Peyer's patch (tissue), 4 donors: ENCODE data around the gene APBA1. TPM values are rescaled to one million over a fixed set of nuclear protein-coding genes. Genes with fewer than 3 reads are reported as not detected.

Source experiments
- DNase-seq, 3 donors: peaks; one replicate each; pipeline ENCODE4 v3.0.0-alpha.2; 2017 to 2019
- H3K27ac ChIP-seq, 4 donors: fragments of 200-600 bp; sonication (generic); one replicate each; pipeline ENCODE4 v1.5.1; 2016 to 2019
- H3K27me3 ChIP-seq, 2 donors: fragments of 200-600 bp; sonication (generic); one replicate each; pipeline ENCODE4 v1.5.1; 2019
- H3K36me3 ChIP-seq, 3 donors: fragments of 200-600 bp; sonication (generic); one replicate each; pipeline ENCODE4 v1.5.1; 2016 to 2019
- H3K4me1 ChIP-seq, 4 donors: fragments of 200-600 bp; sonication (generic); one replicate each; pipeline ENCODE4 v1.5.1; 2016 to 2019
- H3K4me3 ChIP-seq, 4 donors: fragments of 200-600 bp; sonication (generic); 1 replicate in 3 of 4; 2 replicates in 1 of 4; pipeline ENCODE4 v1.5.1; 2016 to 2019; ENCODE audit warnings: mild to moderate bottlenecking in 1 of 4
- H3K9me3 ChIP-seq, 4 donors: fragments of 200-600 bp; sonication (generic); one replicate each; pipeline ENCODE4 v1.5.1; 2016 to 2019; ENCODE audit warnings: mild to moderate bottlenecking in 1 of 4
- POLR2A ChIP-seq, 2 donors: fragments of 450-650 bp; IDR thresholded peaks; one replicate each; pipeline ENCODE4 v1.5.1; 2017; ENCODE audit warnings: antibody characterized with exemption in 2 of 2, mild to moderate bottlenecking in 2 of 2, moderate library complexity in 2 of 2
- total RNA-seq, 4 donors: library from RNA; depleted of rRNA; stranded (reverse); fragments of >200 nt; gene quantifications; one replicate each; pipeline ENCODE4 v1.1.0, GENCODE V29; 2016
- TF ChIP-seq, protein P1 (sequence below), 6 experiments: fragments of 450-650 bp in 4 of 6; fragments of 200-600 bp in 2 of 6; sonication (generic) in 1 of 6; IDR thresholded peaks; one replicate each; pipeline ENCODE4 v1.5.1; 2017 to 2019; ENCODE audit warnings: antibody characterized with exemption in 6 of 6, mild to moderate bottlenecking in 3 of 6, moderate library complexity in 1 of 6

Gene APBA1
- total RNA-seq, 4 donors from 2014 or later: 0.88 to 14.9 (median 3.9) TPM

DNA sequence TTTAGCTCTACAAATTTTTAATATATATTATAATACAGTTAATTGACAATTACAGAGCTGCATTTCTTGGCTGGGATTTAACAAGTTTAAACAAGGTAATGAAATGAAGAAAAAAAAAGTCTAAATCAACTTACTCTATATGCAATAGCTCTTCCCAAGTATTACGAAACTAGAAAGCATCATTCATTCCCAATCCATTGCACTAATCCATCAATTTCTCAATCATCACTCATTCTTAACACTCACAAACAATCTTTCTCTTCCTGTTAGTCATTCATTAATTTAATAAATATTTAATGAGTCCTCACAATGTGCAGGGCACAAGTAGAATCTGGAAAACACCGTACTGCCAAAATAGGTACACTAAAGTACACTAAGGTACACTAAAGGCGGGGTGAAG is 42.9 kb upstream of the APBA1 start:
- no peak for DNase-seq
- H3K36me3 ChIP-seq: peaks cover 0 to 17% (median 0%) of the 10 kb centered on the region in 3 donors
- H3K27ac ChIP-seq: no peak overlapping the region
- no peak overlapping the region for H3K4me3 ChIP-seq
- no peaks in the 10 kb centered on the region for H3K27me3 ChIP-seq
- no peaks in the 10 kb centered on the region for H3K4me1 ChIP-seq
- TF ChIP-seq, protein P1, sequence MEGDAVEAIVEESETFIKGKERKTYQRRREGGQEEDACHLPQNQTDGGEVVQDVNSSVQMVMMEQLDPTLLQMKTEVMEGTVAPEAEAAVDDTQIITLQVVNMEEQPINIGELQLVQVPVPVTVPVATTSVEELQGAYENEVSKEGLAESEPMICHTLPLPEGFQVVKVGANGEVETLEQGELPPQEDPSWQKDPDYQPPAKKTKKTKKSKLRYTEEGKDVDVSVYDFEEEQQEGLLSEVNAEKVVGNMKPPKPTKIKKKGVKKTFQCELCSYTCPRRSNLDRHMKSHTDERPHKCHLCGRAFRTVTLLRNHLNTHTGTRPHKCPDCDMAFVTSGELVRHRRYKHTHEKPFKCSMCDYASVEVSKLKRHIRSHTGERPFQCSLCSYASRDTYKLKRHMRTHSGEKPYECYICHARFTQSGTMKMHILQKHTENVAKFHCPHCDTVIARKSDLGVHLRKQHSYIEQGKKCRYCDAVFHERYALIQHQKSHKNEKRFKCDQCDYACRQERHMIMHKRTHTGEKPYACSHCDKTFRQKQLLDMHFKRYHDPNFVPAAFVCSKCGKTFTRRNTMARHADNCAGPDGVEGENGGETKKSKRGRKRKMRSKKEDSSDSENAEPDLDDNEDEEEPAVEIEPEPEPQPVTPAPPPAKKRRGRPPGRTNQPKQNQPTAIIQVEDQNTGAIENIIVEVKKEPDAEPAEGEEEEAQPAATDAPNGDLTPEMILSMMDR (IDR thresholded peaks at IDR 0.05): no peak
- no peak for TF ChIP-seq POLR2A (IDR thresholded peaks at IDR 0.05)
- no peaks in the 10 kb centered on the region for H3K9me3 ChIP-seq

DNA sequence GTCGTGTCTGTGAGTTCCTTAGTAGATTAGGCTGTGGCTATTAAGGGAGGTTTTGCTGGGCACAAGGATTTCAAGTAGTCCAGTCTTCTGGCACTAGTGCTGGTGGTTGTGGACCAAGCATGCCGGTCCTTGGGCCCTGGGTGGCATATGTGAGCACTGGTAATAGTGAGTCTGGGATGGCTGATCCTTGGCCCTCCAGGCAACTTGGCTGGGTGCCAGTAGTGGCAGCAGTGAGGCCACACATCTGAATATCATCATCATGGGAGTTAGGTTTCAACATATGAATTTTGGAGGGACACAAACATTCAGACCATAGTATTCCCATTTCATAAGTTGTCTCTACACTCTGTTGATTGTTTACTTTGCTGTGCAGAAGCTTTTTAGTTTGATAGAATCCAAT is 25.3 kb upstream of the APBA1 start:
- Histone ChIP-seq H3K9me3 (peaks cover 0 to 11% (median 0%) of the 10 kb centered on the region in 4 donors), H3K27me3 (no peaks in the 10 kb centered on the region), H3K4me3 (no peak overlapping the region), H3K27ac (no peak overlapping the region), H3K4me1 (no peaks in the 10 kb centered on the region), H3K36me3 (no peaks in the 10 kb centered on the region)
- no peak for DNase-seq
- no peak for TF ChIP-seq POLR2A (IDR thresholded peaks at IDR 0.05)
- TF ChIP-seq, protein P1 (IDR thresholded peaks at IDR 0.05): no peak

DNA sequence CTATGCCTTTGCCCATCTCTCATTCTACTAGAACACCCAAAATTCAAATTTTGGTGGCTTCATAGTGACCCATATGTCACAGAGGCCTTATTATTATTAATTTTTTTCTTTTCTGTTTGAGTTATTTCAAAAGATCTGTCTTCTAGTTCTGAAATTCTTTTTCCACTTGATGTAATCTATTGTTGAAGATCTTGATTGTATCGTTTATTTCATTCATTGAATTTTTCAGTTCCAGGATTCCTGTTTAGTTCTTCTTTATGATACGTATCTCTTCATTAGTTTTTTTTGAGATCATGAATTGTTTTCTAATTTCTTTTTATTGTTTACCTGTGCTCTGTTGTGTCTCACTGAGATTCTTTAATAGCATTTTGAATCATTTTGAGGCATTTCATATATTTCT is 24.6 kb upstream of the APBA1 start:
- H3K4me3 ChIP-seq: no peak overlapping the region
- no peaks in the 10 kb centered on the region for H3K27me3 ChIP-seq
- H3K36me3 ChIP-seq: no peaks in the 10 kb centered on the region
- no peaks in the 10 kb centered on the region for H3K4me1 ChIP-seq
- DNase-seq: no peak
- TF ChIP-seq, protein P1 (IDR thresholded peaks at IDR 0.05): no peak
- no peak for TF ChIP-seq POLR2A (IDR thresholded peaks at IDR 0.05)
- peaks cover 0 to 11% (median 0%) of the 10 kb centered on the region in 4 donors for H3K9me3 ChIP-seq
- no peak overlapping the region for H3K27ac ChIP-seq

DNA sequence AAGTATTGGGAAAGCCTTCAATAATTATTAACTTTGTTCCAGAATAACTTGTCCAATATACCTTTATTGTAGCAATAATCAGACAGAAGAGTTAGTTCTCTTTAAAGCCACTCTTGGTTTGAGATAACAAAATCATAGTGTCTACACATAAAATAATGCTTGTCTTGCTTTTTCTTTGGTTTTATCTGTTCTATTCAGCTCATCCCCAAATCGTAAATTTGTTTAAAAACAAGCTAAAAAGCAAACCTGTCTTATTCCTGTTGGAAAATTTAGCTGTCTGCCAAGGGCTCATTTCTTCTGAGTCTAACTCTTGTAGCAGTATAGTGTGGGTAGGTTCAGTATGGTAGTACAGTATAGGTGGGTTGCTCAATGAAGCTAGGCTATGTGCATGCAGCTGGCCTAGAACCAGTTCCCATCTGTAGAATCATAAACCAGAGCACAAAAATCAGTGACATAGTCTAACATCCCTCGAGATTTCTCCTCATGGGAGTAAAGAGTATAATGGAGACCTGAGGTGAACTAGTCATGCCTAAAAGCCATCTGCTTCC is 17.9 kb upstream of the APBA1 start:
- Histone ChIP-seq H3K9me3 (no peaks in the 10 kb centered on the region), H3K36me3 (no peaks in the 10 kb centered on the region), H3K27ac (no peak overlapping the region), H3K4me1 (no peaks in the 10 kb centered on the region), H3K4me3 (no peak overlapping the region), H3K27me3 (no peaks in the 10 kb centered on the region)
- no peak for DNase-seq
- no peak for TF ChIP-seq POLR2A (IDR thresholded peaks at IDR 0.05)
- TF ChIP-seq, protein P1 (IDR thresholded peaks at IDR 0.05): no peak

DNA sequence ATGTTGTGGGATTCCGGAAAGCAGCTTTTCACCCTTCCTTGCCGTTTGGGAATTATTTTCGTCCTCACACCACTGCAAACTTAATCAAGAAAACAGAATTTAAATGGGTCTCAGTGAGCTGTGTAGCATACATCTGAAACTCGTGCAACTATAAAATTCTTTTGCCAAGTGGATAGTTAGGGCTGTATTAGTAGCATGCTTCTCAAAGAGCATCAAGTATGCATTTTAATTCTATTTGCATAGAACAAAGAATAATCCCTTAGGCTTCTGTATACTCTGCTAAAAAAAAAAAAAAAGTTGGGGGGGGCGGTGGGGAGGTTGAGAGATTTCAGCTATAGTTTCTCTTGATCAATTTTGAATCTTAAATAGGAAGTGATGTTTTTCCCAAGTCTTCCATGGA is 11.8 kb upstream of the APBA1 start:
- TF ChIP-seq, protein P1 (IDR thresholded peaks at IDR 0.05): no peak
- Histone ChIP-seq H3K4me3 (no peak overlapping the region), H3K4me1 (no peaks in the 10 kb centered on the region), H3K9me3 (no peaks in the 10 kb centered on the region), H3K27me3 (no peaks in the 10 kb centered on the region), H3K36me3 (no peaks in the 10 kb centered on the region), H3K27ac (no peak overlapping the region)
- no peak for DNase-seq
